Glutamatergic neuron (in vitro differentiated cells): ENCODE measurements around the gene SVIL. TPM values are rescaled to one million over a fixed set of nuclear protein-coding genes. Genes with fewer than 3 reads are reported as not detected.
A peak's percentile ranks its signal among the peaks of the same experiment; 100 is the strongest.

Source experiments
- DNase-seq: peaks from one replicate; pipeline ENCODE4 v3.0.0; 2022
- H3K27ac Mint-ChIP-seq: one replicate; pipeline ENCODE4 v1.8.0; 2020; ENCODE audit warnings: mild to moderate bottlenecking, mixed read lengths, inconsistent platforms; ENCODE audit not compliant: unreplicated experiment
- H3K27me3 Mint-ChIP-seq: one replicate; pipeline ENCODE4 v1.8.0; 2020; ENCODE audit warnings: mild to moderate bottlenecking, moderate library complexity, mixed read lengths, inconsistent platforms; ENCODE audit not compliant: unreplicated experiment
- H3K36me3 Mint-ChIP-seq: one replicate; pipeline ENCODE4 v1.8.0; 2020; ENCODE audit warnings: mild to moderate bottlenecking, mixed read lengths, inconsistent platforms; ENCODE audit not compliant: unreplicated experiment
- H3K4me1 Mint-ChIP-seq: one replicate; pipeline ENCODE4 v1.8.0; 2020; ENCODE audit warnings: mild to moderate bottlenecking, low read depth, mixed read lengths, inconsistent platforms; ENCODE audit not compliant: unreplicated experiment
- H3K4me3 Mint-ChIP-seq: one replicate; pipeline ENCODE4 v1.8.0; 2020; ENCODE audit warnings: mild to moderate bottlenecking, mixed read lengths, inconsistent platforms; ENCODE audit not compliant: unreplicated experiment
- H3K9me3 Mint-ChIP-seq: one replicate; pipeline ENCODE4 v1.8.0; 2020; ENCODE audit warnings: mild to moderate bottlenecking, moderate library complexity, mixed read lengths, inconsistent platforms; ENCODE audit not compliant: unreplicated experiment
- CTCF ChIP-seq: fragments of 200-600 bp; sonication (generic); IDR thresholded peaks from one replicate; pipeline ENCODE4 v1.5.0; 2021; ENCODE audit not compliant: partially characterized antibody, unreplicated experiment
- total RNA-seq: library from RNA; stranded (reverse); fragmentation: NEBNext Ultra II Directional; extraction: Animal tissue kit (Norgen Biotek cat#: 25700); gene quantifications from one replicate; pipeline ENCODE4 v1.2.1, GENCODE V29; 2021; ENCODE audit not compliant: unreplicated experiment

Gene SVIL
- total RNA-seq, 1 donor from 2014 or later: 117 TPM

DNA sequence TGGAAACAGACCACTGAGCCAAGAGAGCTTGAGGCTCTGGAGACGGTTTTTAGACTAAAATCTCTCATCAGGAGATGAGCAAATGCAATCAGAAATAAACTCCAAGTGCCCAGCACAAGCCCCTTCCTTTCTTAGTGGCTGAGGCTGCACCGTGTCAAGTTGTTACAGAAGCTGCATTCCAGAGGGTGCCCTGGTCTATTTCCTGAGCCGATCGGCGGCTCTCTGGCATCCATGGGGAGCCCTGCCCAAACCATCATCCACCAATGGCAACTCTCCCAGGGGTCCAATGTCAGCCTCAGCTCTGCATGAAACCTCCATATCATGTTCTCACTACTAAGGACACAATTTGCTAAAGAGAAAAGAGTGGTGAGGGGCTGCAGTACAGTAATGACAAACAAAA is 89.6 kb downstream of the SVIL start:
- Mint-ChIP-seq H3K9me3 (no peaks in the 10 kb centered on the region), H3K4me1 (peaks cover 27% of the 10 kb centered on the region), H3K27ac (no peak overlapping the region), H3K27me3 (peaks cover 2% of the 10 kb centered on the region), H3K4me3 (no peak overlapping the region), H3K36me3 (no peaks in the 10 kb centered on the region)
- DNase-seq: no peak
- no peak for TF ChIP-seq CTCF

GRCh38 chr10:29543715-29544114 is 91.1 kb downstream of the SVIL start:
- TF ChIP-seq CTCF: no peak

DNA sequence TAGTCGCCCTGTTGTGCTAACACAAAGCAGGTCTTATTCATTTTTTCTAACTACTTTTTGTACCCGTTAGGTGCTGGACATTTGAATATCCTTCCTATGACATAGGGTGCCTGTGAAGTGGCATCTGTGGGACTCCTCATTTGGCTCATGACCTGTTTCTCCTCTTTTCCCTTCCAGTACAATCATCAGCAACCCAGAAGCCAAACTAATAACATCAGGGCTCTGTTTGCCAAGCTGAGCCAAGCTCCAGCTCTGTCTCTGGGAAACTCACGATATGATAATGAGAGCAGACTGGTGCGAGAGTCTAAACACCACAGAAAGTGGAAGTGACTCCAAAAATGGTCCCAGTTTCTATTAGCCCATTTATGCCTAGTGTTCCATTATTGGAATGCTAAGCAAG is 92.0 kb downstream of the SVIL start:
- no peak overlapping the region for H3K4me3 Mint-ChIP-seq
- H3K36me3 Mint-ChIP-seq: no peaks in the 10 kb centered on the region
- H3K4me1 Mint-ChIP-seq: peaks cover 32% of the 10 kb centered on the region
- no peak for TF ChIP-seq CTCF
- peaks cover 2% of the 10 kb centered on the region for H3K27me3 Mint-ChIP-seq
- peak overlapping the region; percentile 15 for H3K27ac Mint-ChIP-seq
- no peak for DNase-seq
- no peaks in the 10 kb centered on the region for H3K9me3 Mint-ChIP-seq

More at GRCh38 chr10:29543715-29544114, 91.1 kb downstream of the SVIL start:
- H3K4me3 Mint-ChIP-seq: no peak overlapping the region
- H3K27me3 Mint-ChIP-seq: peaks cover 2% of the 10 kb centered on the region
- H3K27ac Mint-ChIP-seq: no peak overlapping the region
- H3K4me1 Mint-ChIP-seq: peaks cover 27% of the 10 kb centered on the region
- no peaks in the 10 kb centered on the region for H3K36me3 Mint-ChIP-seq
- H3K9me3 Mint-ChIP-seq: no peaks in the 10 kb centered on the region
- DNase-seq: no peak

GRCh38 chr10:29541422-29542210 is 93.2 kb downstream of the SVIL start:
- H3K27me3 Mint-ChIP-seq: peaks cover 2% of the 10 kb centered on the region
- H3K36me3 Mint-ChIP-seq: no peaks in the 10 kb centered on the region
- H3K27ac Mint-ChIP-seq: peak overlapping the region; percentile 7
- no peak for TF ChIP-seq CTCF
- DNase-seq: no peak
- H3K9me3 Mint-ChIP-seq: no peaks in the 10 kb centered on the region
- H3K4me3 Mint-ChIP-seq: no peak overlapping the region
- peaks cover 32% of the 10 kb centered on the region for H3K4me1 Mint-ChIP-seq

DNA sequence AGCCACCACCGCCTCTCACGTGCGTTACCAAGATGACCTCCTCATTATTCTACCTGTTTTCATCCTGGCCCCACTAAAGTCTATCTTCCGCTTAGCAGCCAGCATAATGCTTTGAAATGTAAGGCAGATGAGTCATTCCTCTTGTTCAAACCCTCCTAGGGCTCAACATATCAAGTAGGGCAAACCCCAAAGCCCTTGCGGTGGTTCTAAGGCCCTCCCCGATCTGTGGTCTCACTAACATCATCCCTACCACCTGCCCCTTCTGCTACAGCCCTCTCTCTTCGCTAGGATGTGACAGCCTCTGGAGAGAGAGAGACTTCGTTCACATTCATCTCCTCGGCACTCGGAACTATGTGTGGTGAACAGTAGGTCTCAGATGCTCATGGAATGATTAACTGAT is 94.8 kb downstream of the SVIL start:
- TF ChIP-seq CTCF: no peak
- peak overlapping the region; percentile 14 for H3K27ac Mint-ChIP-seq
- H3K27me3 Mint-ChIP-seq: peaks cover 5% of the 10 kb centered on the region
- no peaks in the 10 kb centered on the region for H3K9me3 Mint-ChIP-seq
- DNase-seq: no peak
- H3K36me3 Mint-ChIP-seq: no peaks in the 10 kb centered on the region
- no peak overlapping the region for H3K4me3 Mint-ChIP-seq
- H3K4me1 Mint-ChIP-seq: peaks cover 41% of the 10 kb centered on the region
